Stimulated activated CD4-positive, alpha-beta T cell treated with anti-CD3 and anti-CD28 coated beads, Interleukin-2, amount 100 ng/mL, for 48 hours (primary cell): Measurements from ENCODE around the gene RDH16.

Source experiments
- DNase-seq, 2 donors: peaks; one replicate each; pipeline ENCODE4 v3.0.0-alpha.2; 2020

Gene RDH16, protein sequence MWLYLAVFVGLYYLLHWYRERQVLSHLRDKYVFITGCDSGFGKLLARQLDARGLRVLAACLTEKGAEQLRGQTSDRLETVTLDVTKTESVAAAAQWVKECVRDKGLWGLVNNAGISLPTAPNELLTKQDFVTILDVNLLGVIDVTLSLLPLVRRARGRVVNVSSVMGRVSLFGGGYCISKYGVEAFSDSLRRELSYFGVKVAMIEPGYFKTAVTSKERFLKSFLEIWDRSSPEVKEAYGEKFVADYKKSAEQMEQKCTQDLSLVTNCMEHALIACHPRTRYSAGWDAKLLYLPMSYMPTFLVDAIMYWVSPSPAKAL

DNA sequence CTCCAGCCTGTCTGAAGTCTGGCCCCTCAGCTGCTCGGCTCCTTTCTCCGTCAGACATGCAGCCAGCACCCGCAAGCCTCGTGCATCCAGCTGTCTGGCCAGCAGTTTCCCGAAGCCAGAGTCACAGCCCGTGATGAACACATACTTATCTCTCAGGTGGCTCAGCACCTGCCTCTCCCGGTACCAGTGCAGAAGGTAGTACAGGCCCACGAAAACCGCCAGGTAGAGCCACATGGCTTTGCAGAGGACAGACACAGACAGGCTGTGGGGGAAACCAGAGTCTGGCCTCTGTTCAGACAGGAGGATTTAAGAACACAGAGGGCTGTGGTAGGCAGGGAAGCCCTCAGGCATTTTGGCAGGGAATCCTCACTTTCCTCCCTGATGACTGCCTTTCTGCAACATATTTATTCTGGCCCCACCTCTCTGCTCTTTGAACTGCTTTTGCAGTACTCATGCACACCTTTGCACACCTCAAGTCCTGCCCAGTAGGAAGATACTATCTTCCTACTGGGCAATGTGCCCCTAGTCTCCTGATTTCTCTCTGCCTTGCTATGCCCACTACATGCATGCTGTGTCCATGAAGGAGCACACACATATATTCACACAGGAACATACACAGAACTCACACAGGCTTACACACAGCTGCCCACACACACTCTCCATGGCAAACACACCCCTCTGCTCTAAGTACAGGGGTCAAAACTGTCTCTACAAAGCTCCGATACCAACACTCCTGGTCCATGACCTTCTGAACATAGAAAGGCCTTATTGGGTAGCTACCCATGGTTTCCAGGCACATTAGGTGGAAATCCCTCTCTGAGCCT is at the start of gene RDH16:
Gene RDH16, minus strand, starts transcription at position 380 of the 824 bp plus-strand sequence. Its CDS starts 146 bp downstream, at position 234.
- no peak for DNase-seq

DNA sequence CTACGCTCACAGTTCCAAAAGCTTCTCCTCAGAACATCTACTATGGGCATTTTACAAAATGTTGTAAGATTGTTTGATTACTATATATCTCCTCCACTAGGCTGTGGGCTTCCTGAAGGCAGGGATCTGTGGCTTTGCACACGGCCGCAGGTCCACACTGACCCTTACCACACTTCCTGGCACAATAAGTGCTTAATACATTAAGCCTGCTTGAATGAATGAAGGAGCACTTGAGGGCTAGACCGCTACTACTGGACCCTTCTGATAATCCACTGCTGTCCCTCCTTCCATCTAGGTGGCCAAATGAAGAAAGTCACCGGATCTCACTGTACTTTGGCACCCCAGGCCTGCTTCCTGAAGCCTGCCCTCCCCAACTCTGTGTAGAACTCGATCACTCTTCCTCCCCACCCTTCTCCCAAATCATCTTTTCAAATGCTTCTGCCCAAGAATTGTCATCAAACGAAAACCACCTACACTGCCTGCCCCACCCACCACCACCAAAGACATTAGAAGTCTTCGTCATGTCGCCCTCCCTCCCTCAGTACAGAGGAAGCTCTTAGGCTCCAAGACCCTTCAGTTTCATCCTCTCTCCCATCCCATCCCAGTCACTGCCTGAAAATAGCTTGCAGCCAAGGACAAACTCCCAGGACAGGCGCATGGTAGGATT is 49.5 kb upstream of the RDH16 start:
- no peak for DNase-seq

- DNase-seq = peak; percentile 58 to 64
These were observed 48.8 kb upstream of the RDH16 start, which contains the start of gene ZBTB39 for GRCh38 chr12:57005980-57006808. TSS of gene ZBTB39 (minus strand) at chr12:57006546. CDS start at chr12:57004917, 1,629 bp downstream.

- DNase-seq = no peak
These were observed 47.2 kb upstream of the RDH16 start for GRCh38 chr12:57004651-57005050.

- no peak for DNase-seq
These were observed 46.0 kb upstream of the RDH16 start for GRCh38 chr12:57003395-57003794.

- peak; percentile 81 to 83 for DNase-seq
These were observed 44.1 kb upstream of the RDH16 start for GRCh38 chr12:57001448-57001906.

DNA sequence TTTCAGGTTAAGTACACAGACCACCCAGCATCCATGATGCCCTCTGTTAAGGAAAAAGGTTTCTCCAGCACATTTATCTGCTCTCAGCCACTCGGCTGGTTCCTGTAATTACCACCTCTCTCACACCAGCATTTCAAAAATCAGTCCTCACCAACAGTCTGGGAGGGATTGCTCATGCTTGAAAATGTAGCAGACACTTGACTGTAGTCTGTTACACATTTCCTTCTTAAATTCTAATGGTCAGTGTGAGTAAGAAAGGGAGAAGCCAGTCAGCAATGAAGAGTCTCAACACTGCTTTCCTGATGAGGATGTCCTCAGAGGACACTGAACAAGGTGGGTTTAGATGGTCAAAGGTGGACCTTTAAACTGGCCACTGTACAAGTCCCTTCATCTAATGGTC is 43.0 kb upstream of the RDH16 start:
- DNase-seq = no peak

DNA sequence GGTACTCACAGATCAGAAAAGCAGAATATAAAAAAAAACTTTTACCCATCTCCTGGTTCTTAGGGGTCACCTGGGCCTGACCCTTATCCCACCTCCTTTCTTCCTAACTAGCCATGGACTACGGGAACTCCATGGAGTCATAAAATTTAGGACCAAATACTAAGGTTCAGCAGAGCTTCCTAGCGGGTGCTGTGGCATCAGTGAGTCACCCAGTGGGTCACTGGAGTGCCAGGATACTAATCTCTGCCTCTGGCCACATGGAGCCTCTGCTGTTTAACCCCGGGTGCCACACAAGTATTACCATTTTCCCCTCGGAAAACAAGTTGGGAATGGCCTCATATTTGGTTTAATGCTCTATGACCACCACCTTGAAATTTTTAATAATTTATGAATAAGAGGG is 42.0 kb upstream of the RDH16 start:
- DNase-seq = no peak

GRCh38 chr12:56998981-56999380 is 41.6 kb upstream of the RDH16 start:
- peak; percentile 41 to 43 for DNase-seq

- DNase-seq = no peak
These were observed 40.9 kb upstream of the RDH16 start for GRCh38 chr12:56998316-56998715.

- DNase-seq = no peak
These were observed 39.6 kb upstream of the RDH16 start for GRCh38 chr12:56996793-56997545.

DNA sequence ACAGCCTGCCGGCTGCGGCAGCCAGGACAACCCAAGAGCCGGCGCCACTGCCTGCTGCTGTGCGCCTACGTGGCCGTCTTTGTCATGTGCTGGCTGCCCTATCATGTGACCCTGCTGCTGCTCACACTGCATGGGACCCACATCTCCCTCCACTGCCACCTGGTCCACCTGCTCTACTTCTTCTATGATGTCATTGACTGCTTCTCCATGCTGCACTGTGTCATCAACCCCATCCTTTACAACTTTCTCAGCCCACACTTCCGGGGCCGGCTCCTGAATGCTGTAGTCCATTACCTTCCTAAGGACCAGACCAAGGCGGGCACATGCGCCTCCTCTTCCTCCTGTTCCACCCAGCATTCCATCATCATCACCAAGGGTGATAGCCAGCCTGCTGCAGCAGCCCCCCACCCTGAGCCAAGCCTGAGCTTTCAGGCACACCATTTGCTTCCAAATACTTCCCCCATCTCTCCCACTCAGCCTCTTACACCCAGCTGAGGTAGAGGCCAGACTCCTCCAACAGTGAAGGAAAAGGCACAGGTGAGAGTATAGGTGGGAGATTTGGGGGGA is 38.6 kb upstream of the RDH16 start:
- no peak for DNase-seq

DNA sequence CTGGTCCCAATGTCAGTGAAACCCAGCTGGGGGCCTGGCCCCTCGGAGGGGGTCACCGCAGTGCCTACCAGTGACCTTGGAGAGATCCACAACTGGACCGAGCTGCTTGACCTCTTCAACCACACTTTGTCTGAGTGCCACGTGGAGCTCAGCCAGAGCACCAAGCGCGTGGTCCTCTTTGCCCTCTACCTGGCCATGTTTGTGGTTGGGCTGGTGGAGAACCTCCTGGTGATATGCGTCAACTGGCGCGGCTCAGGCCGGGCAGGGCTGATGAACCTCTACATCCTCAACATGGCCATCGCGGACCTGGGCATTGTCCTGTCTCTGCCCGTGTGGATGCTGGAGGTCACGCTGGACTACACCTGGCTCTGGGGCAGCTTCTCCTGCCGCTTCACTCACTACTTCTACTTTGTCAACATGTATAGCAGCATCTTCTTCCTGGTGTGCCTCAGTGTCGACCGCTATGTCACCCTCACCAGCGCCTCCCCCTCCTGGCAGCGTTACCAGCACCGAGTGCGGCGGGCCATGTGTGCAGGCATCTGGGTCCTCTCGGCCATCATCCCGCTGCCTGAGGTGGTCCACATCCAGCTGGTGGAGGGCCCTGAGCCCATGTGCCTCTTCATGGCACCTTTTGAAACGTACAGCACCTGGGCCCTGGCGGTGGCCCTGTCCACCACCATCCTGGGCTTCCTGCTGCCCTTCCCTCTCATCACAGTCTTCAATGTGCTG is 38.0 kb upstream of the RDH16 start:
- no peak for DNase-seq

- DNase-seq = no peak
These were observed 36.9 kb upstream of the RDH16 start for GRCh38 chr12:56994231-56994746.

- no peak for DNase-seq
These were observed 35.9 kb upstream of the RDH16 start for GRCh38 chr12:56993346-56993745.

- no peak for DNase-seq
These were observed 34.2 kb upstream of the RDH16 start for GRCh38 chr12:56991319-56992246.

GRCh38 chr12:56990648-56991318 is 33.4 kb upstream of the RDH16 start:
- no peak for DNase-seq

DNA sequence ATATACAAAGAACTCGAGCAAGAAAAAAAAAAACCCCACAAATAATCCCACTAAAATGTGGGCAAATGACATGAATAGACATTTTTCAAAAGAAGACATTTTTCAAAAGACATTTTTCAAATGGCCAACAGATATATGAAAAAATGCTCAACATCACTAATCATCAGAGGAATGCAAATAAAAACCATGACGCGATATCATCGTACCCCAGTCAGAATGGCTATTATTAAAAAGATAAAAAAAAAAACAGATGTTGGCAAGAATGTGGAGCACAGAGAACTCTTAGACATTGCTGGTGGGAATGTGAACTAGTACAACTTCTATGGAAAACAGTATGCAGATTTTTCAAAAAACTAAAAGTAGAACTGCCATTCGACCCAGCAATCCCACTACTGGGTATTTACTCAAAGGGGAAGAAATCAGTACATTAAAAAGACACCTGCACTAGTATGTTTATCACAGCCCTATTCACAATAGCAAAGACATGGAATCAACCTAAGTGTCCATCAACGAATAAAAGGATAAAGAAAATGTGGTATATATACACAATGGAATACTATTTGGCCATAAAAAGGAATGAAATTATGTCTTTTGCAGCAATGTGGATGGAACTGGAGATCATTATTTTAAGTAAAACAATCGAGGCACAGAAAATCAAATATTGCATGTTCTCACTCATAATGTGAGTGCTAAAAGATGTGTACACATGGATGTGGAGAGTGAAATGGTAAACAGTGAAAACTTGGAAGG is 32.6 kb upstream of the RDH16 start:
- DNase-seq = no peak
